ENCODE data around the gene DUSP3. TPM values are rescaled to one million over a fixed set of nuclear protein-coding genes. Genes with fewer than 3 reads are reported as not detected.
"Not testable (repeated sequence)": the region's sequence is repeated elsewhere in the genome, so short reads cannot be mapped to it uniquely, and the experiment has no call there.

DUSP3 gene
- total RNA-seq, 1 donor from 2014 or later: 79.4 TPM

DNA sequence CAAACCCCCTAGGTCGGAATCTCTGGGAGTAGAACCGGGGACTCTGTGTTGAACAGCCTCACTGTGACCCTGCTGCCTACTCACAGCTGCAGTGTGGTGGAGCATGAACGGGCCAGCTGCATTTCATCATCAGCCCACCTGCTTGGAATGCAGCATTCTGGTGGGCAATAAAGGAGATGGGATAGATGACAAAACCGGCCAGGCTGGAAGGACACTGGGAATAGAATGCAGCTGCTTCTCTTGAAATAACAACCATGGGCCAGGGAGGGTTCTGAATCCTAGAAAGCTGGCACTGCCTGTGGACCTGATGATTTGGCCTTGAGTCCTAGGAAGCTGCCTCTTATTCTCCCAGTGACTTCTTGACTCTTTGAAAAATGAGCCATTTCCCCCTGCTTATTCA lies 25.0 kb upstream of the DUSP3 start:
- DNase-seq (ENCODE audit: low spot score) (no peak), ATAC-seq (no peak)

DNA sequence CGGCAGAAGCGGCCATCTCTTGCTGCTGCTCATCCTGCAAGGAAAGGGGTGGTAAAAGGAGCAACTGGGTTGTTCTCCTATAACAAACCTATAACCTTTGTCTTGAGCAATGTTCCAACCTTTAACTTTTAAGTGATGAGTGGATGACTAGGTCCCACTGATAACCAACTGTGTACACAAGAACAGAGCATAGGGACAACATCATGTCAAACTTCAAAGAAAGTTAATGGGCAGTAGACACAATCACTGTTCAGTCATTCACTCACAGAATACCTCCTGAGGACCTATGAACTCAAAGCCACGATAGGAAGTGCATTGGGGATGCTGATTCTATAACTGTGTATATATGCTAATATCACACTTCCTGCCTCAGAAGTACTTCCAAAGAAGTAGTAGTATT lies 23.1 kb upstream of the DUSP3 start:
- ATAC-seq: no peak
- no peak for DNase-seq (ENCODE audit: low spot score)

DNA sequence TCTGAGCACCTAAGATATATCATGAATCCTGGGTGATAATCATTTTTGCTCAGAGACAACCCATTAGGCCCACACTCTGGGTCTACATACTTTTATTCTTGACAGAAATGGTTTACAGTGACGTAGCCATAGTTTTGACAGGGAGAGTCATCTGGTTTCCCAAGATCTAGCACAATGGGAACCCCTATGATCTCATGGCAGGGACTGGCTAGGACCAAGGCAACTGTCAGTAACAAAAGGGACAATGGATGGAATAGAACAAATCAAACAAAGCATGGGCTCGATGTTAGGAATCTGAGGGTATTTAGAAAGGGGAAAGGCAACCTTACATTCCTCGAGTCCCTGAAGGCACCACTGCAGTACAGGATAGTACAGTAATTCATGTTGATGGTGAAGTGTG lies 22.0 kb upstream of the DUSP3 start:
- ATAC-seq: no peak
- no peak for DNase-seq (ENCODE audit: low spot score)

DNA sequence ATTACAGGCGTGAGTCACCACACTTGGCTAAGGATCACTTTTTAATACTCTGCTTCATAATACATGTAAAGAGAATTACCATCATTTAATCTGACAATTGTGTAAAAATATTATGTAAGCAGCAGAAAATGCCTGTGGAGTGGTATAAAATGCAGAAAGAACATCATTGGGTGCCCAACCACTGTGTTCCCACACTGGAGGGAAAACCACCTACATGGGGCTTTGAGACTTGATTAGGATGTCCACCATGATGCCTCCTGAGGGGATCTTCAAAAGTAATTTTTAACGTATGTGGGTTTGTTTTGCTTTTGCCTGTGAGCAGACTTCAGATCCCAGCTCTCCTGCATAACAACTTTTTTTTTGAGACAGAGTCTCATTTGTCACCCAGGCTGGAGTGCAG lies 20.3 kb upstream of the DUSP3 start:
- DNase-seq (ENCODE audit: low spot score): no peak
- ATAC-seq: no peak

DNA sequence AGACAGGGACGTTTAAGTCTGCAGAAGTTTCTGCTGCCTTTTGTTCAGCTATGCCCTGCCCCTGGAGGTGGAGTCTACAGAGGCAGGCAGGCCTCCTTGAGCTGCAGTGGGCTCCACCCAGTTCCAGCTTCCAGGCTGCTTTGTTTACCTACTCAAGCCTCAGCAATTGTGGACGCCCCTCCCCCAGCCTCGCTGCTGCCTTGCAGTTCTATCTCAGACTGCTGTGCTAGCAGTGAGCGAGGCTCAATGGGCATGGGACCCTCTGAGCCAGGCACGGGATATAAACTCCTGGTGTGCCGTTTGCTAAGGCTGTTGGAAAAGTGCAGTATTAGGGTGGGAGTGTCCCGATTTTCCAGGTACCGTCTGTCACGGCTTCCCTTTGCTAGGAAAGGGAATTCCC lies 19.2 kb upstream of the DUSP3 start:
- DNase-seq (ENCODE audit: low spot score); ATAC-seq: not testable (repeated sequence)

DNA sequence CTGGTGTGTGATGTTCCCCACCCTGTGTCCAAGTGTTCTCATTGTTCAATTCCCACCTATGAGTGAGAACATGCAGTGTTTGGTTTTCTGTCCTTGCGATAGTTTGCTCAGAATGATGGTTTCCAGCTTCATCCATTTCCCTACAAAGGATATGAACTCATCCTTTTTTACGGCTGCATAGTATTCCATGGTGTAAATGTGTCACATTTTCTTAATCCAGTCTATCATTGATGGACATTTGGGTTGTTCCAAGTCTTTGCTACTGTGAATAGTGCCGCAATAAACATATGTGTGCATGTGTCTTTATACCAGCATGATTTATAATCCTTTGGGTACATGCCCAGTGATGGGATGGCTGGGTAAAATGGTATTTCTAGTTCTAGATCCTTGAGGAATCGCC lies 13.9 kb upstream of the DUSP3 start:
- not testable (repeated sequence) for DNase-seq (ENCODE audit: low spot score); ATAC-seq

DNA sequence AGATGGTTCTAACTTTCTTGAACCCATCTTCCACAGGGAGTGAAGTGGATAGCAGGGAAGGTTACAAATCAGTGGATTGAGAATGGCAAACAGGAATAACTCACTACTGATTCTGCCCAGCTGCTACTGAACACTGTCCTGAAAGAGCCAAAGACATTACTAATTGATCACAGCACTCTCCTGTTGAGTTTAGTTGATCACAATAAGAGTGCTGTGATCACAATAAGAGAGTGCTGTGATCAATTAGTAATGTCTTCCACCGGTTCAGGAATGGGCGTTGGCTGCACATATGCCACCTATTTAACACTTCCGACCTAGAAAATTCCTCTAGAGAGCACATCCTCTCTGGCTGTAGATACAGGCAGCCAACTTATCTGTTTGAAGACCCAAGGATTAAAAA lies 12.8 kb upstream of the DUSP3 start:
- peak; percentile 89 for ATAC-seq

DNA sequence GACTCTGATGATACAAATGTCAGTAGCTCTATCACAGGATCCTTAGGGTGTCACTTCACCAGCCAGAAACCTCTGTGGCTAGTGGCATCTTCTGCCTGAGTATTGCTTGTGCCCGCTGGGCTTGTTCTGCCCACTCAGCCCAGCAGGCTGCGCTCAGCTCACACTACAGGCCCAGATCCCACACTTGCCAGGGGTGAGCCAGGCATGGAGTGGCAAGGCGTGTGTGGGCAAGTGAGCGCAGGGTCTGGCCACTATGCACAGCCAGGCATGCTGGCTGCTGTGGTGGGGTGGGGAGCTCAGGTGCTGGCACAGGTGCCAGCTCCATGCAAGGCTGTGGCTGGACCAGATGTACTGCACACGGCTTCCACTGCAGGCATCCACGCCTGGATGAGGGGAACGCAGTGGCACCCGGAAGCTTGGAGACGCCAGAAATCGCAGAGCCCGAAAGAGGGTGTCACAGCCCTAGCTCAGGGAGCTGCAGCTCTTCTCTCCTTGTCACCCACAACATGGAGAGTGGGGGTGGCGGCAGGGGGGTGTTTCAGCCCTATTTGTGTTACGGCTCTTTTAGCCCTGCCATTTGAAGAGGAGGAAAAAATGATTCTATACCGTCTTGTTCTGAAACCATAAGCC lies 11.6 kb upstream of the DUSP3 start:
- ATAC-seq: peak; percentile 42
- no peak for DNase-seq (ENCODE audit: low spot score)

More for the DNA sequence above, 12.8 kb upstream of the DUSP3 start:
- no peak for DNase-seq (ENCODE audit: low spot score)

DNA sequence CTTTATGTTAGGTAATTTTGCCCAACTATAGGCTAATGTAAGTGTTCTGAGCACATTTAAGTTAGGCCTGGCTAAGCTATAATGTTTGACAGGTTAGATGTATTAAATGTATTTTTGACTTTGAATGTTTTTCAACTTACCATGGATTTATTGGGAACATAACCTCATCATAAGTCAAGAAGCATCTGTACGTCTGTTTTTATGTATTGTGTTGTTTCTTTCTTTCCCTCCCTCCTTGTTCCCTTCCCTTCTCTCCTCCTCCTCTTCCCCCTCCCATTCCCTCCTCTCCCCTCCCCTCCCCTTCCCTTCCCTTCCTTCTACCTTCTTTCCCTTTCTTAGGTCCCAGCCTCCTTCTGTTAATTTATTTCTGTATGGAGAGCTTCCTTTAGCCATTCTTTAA lies 10.7 kb upstream of the DUSP3 start:
- DNase-seq (ENCODE audit: low spot score): no peak
- no peak for ATAC-seq

DNA sequence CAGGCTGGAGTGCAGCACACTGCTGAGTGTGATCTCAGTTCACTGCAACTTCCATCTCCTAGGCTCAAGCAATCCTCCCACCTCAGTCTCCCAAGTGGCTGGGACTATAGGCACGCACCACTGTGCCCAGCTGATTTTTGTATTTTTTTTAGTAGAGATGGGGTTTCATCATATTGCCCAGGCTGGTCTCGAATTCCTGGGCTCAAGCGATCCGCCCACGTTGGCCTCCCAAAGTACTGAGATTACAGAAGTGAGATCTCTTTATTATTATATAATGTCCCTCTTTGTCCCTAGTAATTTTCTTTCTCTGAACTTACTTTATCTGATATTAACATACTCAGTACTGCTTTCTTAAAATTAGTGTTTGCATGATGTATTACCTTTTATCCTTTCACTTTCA lies 9.8 kb upstream of the DUSP3 start:
- ATAC-seq (no peak), DNase-seq (ENCODE audit: low spot score) (no peak)

DNA sequence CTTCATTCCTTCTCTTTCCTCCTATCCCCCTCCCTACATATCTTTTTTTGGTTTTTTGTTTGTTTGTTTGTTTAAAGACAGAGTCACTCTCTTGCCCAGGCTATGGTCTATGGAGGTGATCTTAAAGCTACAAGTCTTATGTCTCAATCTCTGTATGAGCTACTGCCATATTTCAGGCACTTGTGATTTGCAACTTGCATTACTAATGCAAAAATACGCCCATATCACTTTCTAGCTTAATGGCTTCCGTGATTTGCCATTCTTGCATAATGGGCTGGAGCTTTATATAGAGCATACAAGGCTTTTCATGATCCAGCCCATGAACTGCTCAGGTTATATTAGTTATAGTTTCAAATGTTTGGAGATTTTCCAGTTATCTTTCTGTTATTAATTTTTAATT lies 9.0 kb upstream of the DUSP3 start:
- DNase-seq (ENCODE audit: low spot score) (no peak), ATAC-seq (no peak)

DNA sequence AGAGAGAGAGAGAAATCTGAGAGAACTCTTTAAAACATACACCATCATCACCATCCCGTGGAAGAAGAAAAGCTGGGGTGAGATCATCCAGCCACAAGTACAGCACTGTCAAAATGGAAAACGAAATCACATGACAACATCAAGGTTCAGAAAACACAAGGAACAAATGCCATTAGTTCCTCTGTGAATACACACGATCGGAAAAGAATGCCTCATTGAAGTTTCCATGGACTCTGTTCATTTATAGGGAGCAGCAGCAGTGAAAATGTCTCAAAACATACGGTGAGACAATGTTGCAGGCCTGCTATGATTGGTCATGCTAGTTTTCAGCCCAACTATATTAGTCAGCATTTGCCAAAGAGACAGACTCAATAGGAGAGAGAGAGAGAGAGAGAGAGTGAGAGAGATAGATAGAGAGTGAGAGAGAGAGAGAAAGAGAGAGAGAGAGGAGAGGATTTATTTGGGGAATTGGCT lies 5.9 kb upstream of the DUSP3 start:
- ATAC-seq (no peak), DNase-seq (ENCODE audit: low spot score) (no peak)

DNA sequence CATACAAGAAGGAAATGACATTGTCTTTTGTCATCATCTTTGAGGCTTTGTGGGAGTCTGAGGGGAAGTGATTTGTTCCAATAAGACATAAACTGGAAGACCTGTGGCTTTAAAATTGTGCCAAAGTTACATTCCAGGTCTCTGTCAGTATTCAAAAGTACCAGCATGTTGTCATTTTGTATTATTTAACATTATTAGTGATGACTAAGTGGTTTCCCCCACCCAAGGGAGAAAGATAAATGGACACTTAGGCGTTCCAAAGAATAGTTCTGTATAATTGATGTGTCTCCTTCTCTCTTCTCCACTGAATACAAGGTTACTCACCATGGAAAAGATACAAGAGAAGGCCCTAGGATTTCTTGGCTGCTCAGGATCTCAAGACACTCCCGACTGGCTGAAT lies 5.3 kb upstream of the DUSP3 start:
- no peak for ATAC-seq
- DNase-seq (ENCODE audit: low spot score): no peak

DNA sequence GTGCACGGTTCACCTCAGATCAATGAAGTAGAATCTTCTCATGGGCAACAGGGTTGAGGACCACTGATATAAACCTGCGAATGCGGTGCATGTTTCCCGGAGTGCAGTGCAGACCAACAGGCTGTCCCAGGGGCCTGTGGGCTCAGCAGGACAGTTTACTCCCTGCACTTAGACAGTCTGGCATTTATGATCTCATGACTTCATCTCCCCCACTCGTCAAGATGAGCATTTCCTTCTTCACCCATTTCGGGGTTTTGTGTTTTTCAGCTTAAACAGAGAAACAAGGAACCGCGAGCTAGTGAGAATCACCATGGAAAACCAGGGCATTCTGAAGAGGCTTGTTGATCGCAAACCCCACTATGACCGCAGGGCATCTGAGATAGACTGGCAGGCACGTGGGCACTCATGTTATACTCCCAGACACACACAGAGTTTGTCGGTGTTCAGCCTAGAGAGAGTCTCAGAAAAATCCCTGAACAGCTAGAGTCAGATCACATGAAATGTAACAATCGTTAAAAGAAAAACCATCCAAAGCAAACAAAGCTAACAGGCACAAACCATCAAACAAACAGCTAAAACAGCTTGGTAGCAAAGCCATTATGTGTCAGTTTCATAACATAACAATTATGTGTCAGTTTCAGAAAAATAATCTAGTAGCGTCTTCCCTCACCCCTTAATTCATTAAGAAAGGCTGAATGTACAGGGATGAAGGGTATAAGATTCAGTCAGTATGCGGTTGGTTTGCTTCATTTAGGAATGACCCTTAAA lies 4.3 kb upstream of the DUSP3 start:
- DNase-seq (ENCODE audit: low spot score) (no peak), ATAC-seq (no peak)

DNA sequence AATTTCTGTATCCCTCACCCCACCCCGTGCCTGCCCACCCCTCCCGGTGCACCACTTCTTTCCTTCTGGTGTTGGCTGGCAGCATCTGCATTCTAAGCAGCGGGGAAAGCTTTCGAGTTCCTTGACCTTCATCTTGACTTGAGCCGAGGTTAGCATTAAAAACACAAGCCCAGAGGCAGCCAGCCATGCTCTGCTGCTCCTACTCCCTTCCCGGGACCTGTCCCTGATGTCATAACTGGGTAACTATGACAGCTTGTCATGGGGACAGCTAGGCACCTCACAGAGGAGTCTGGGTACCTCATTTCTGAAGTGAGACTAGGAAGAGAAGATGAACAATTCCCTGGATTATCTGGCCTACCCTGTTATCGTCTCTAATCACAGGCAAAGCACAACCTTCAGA lies 1.4 kb upstream of the DUSP3 start, which contains the start of gene CFAP97D1:
TSS of gene CFAP97D1 (plus strand) at position 301 of the 400 bp plus-strand sequence. CDS start at position 329, 28 bp downstream.
- no peak for DNase-seq (ENCODE audit: low spot score)

DNA sequence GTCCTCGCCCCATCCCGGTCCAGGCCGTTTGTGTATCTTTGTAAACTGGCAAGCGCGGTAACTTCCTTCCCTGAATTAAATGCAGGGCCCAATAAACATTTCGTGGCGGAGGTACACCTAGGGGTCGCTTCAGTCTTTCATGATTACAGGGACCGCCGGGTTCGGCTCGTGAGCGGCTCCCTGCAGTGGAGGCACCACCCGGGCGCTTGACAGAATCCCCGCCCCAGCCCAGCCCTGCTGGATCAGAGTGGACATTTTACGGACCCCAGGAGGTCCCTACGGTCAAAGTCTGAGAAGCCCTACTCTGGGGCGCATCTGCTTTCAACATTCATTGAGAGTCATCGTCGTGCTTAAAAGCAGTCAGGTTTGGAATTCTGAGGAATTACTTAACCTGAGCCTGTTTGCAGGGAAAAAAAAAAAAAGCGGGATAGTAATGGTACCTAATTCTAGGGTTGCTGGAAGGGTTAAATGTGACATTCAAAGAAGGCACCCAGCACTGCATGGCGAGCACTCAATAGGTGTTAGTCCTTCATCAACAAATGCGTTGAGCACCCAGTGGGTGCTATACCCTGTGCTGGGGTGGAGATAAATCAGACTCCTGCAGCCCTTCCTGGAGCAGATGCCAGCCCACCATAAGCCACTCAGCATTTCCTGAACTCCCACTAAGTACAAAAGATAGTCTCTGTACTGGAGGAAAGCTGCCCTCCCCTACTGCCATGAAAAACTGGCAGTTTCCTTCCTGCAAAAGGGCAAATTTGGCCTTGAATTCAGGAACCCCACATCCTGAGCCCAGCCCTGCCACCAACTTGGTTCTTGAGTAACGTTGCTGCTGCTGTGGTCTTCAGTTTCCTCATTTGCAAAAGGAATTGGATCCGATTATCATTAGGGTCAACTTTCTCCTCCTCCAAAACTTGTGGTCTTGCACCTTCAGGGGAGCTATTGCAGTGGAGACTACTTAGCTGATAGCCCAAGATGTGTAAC lies 658 bp upstream of the DUSP3 start:
- no peak for ATAC-seq
- peak; percentile 44 for DNase-seq (ENCODE audit: low spot score)

More for the DNA sequence above, 1.4 kb upstream of the DUSP3 start, which contains the start of gene CFAP97D1:
- no peak for ATAC-seq

DNA sequence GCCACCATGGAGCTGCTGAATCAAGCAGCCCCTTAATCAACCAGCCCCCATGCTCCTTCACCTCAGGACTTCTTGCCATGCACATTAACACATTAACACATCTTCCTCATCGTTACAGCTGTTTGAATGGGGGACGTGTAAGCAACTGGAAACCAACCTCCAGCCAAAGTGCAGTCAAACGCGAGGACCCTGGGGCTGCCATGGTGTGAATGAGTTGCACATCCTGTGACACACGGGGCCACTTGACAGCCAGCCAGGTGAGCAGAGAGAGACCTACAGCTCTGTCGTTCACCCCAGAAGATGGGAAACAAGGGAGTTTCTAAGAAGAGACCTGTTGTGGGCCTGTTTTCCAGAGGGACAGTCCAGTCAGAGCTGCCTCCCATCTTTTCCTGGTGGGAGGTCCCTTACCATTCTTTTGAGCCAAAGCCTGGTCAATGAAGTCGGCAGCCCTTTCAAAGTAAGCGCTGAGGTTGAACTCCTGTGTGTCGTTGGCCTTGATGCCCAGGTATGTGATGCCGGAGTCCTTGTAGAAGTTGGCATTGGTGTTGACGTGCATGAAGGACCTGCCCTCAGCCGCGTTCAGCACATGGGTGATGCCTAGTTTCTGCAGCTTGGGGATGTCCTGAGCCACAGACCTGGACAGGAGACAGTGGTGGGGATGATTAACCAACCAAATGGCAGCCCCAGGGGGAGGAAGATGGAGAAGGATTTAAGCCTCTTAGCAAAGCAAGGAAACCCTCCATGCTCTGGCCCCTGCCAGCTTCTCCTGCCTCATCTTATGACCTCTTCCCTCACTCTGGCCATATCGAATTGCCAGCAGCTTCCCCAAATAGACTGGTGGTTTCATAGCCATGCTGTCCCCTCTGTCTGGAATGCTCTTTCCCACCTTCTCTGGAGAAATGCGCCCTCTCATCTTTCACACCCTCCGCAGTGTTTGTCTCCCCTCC lies 4.2 kb downstream of the DUSP3 start:
- DNase-seq (ENCODE audit: low spot score): no peak
- ATAC-seq: no peak

DNA sequence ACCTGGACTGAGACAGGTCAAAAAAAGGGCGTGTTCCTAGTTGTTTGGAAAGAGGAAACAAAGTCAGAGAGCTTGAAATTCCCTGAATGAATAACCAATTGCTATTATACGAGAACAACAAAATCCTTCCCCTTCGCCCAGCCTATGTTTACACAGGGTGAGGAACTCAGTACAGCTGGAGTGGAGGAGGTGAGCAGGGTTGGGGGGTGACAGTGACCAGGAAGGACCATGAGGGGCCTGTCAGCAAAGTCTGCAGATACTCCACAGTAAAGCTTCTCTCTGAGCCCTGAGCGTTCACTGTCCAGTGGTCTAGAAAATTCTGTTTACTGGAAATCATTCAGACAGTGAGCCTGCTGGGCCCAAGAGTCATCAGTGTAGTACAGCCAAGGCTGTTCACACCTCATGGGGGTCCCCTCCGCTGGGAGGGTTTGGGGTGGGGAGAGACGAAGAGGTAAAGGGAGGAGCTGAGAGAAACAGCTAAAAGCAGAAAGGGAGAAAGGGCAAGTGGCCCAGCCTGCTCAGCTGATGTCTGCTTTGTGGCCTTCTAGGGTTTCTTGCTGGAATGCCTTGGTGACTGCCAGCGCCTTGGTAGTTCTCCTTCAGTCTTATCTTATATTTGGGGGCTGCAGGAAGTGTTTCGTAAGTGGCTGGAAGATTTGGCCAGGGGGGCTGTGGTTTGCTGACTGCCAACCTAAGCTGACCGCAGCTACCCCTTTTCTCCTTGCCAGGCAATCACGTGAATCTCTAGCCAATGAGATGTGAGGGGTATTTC lies 5.7 kb downstream of the DUSP3 start:
- DNase-seq (ENCODE audit: low spot score) (no peak), ATAC-seq (peak; percentile 24)

DNA sequence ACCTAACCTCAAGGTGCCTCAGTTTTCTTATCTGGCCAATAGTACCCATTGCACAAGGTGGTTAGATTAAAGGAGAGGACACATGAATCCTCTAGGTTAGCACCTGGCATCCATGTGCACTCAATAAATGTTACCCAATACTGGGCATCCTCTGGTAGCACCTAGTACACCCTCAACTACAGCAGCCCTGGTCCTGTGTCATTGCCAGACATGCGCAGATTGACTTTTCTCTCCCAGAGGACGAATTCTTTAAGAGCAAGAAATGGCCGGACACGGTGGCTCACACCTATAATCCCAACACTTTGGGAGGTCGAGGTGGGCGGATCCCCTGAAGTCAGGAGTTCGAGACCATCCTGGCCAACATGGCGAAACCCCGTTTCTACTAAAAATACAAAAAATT lies 7.3 kb downstream of the DUSP3 start:
- DNase-seq (ENCODE audit: low spot score): peak; percentile 87
- peak; percentile 60 for ATAC-seq

Measured in left lobe of liver (tissue), 2 donors.